Measurements from ENCODE around the gene FAM111A. TPM values are rescaled to one million over a fixed set of nuclear protein-coding genes. Genes with fewer than 3 reads are reported as not detected.
"Not testable (repeated sequence)": the region's sequence is repeated elsewhere in the genome, so short reads cannot be mapped to it uniquely, and the experiment has no call there.

Gene FAM111A
- total RNA-seq, 2 experiments from 2014 or later, result 87.9 to 135 TPM

DNA sequence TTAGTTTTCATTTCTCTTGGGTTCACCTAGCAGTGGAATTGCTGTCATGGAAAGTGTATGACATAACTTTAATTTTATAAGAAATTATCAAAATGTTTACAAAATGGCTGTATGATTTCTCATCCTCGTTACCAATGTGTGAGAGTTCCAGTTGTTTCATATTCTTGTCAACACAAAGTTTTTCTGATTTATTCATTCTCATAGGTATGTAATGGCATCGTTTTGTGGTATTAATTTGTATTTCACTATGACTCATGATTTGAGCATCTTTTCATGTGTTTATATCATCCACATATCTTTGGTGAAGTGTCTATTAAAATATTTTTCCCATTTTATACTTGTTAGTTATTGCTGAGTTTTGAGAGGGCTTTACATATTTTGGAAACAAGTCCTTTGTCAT lies 30.2 kb upstream of the FAM111A start:
- Mint-ChIP-seq H3K36me3 (ENCODE audit: low read depth) (peaks cover 78% of the 10 kb centered on the region), H3K4me1 (peaks cover 27% of the 10 kb centered on the region), H3K27ac (no peak overlapping the region), H3K4me3 (no peak overlapping the region), H3K27me3 (peaks cover 4% of the 10 kb centered on the region), H3K9me3 (ENCODE audit: low read depth) (peaks cover 3% of the 10 kb centered on the region)
- ATAC-seq (no peak), DNase-seq (no peak)
- intact Hi-C loops (cut with DNase I, micrococcal nuclease), result no loop called here
- CTCF ChIA-PET, result no interaction called here
- POLR2A ChIA-PET, result no interaction called here

- no peak for DNase-seq
- no peak overlapping the region for H3K4me3 Mint-ChIP-seq
- H3K27ac Mint-ChIP-seq, result no peak overlapping the region
- no peak for ATAC-seq
- intact Hi-C loops (cut with DNase I, micrococcal nuclease), result no loop called here
- peaks cover 83% of the 10 kb centered on the region for H3K36me3 Mint-ChIP-seq (ENCODE audit: low read depth)
- H3K4me1 Mint-ChIP-seq, result peaks cover 11% of the 10 kb centered on the region
- H3K9me3 Mint-ChIP-seq (ENCODE audit: low read depth), result peaks cover 19% of the 10 kb centered on the region
- ChIA-PET CTCF (interaction anchor here (0.5 kb wide), 1 partner anchor 284 kb away, joined by 3 read pairs; no protein-coding TSS in a partner anchor), POLR2A (no interaction called here)
- no peaks in the 10 kb centered on the region for H3K27me3 Mint-ChIP-seq
Observed at GRCh38 chr11:59114344-59114743, 28.3 kb upstream of the FAM111A start.

DNA sequence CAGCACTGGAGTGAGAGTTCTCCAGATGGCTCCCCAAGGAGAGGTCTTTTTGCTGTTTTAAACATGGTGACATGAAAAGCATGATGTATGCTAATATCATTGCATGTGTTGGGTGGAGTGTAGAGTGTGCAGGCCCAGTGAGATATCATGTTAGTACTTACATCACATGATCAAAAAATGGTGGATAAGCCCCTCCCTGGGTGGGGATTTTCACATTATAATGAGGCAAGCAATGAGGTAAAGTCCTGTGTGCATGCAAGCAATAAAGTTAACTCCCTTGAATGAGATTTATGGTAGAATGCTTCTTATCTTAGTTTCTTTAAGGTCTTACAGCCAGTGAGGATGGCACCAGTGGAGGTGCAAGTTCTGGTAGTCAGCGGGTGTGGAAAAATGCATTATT lies 27.1 kb upstream of the FAM111A start:
- peaks cover 19% of the 10 kb centered on the region for H3K9me3 Mint-ChIP-seq (ENCODE audit: low read depth)
- no peak overlapping the region for H3K27ac Mint-ChIP-seq
- H3K4me1 Mint-ChIP-seq, result peaks cover 6% of the 10 kb centered on the region
- POLR2A ChIA-PET, result no interaction called here
- no peak for DNase-seq
- H3K4me3 Mint-ChIP-seq, result no peak overlapping the region
- no peaks in the 10 kb centered on the region for H3K27me3 Mint-ChIP-seq
- CTCF ChIA-PET, result no interaction called here
- H3K36me3 Mint-ChIP-seq (ENCODE audit: low read depth), result peaks cover 75% of the 10 kb centered on the region
- intact Hi-C loops (cut with DNase I, micrococcal nuclease), result no loop called here
- no peak for ATAC-seq

DNA sequence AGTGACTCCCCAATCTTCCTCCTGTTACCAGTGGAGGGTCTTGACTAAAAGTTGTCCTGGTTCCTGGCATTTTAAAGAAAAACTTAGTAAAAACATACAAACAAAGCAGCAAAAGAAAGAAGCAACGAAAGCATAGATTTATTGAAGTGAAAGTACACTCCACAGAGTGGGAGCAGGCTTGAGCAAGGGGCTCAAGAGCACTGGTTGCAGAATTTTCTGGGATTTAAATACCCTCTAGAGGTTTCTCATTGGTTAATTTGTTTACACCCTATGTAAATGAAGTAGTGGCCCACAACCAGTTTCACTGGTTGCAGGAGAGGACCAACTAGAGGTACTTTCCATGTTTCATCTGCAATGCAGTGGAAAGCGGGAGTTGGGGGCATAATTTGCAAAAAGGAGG lies 24.9 kb upstream of the FAM111A start:
- DNase-seq (no peak), ATAC-seq (no peak)
- Mint-ChIP-seq H3K27me3 (no peaks in the 10 kb centered on the region), H3K9me3 (ENCODE audit: low read depth) (peaks cover 19% of the 10 kb centered on the region), H3K36me3 (ENCODE audit: low read depth) (peaks cover 63% of the 10 kb centered on the region), H3K27ac (no peak overlapping the region), H3K4me1 (no peaks in the 10 kb centered on the region), H3K4me3 (no peak overlapping the region)
- ChIA-PET CTCF (no interaction called here), POLR2A (no interaction called here)
- intact Hi-C loops (cut with DNase I, micrococcal nuclease), result no loop called here

DNA sequence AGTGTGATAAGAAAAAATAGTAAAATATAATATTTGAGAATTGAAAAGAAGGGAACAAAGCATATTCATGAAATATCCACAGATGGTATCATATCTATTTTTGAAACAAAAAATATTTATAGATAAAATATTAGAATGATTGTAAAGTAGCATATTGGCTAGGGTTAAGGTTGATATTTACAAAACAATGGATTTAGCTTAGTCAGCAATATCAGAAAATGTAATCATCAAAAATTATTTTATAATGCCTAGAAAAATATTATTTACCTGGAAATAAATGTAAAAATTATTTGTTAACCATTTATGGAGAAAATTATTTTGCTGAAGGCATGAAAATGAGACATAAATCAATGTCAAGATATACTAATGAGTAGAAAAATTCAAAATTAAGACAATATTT lies 22.8 kb upstream of the FAM111A start:
- Mint-ChIP-seq H3K27ac (no peak overlapping the region), H3K4me1 (no peaks in the 10 kb centered on the region), H3K27me3 (no peaks in the 10 kb centered on the region), H3K9me3 (ENCODE audit: low read depth) (peaks cover 19% of the 10 kb centered on the region), H3K4me3 (no peak overlapping the region), H3K36me3 (ENCODE audit: low read depth) (peaks cover 54% of the 10 kb centered on the region)
- ChIA-PET POLR2A (no interaction called here), CTCF (interaction anchor here (1.2 to 1.7 kb wide), 5 partner anchors 9 to 62 kb away, joined by 3 to 7 read pairs (median 4); no protein-coding TSS in a partner anchor)
- ATAC-seq (no peak), DNase-seq (no peak)
- intact Hi-C loops (cut with DNase I, micrococcal nuclease), result no loop called here

- intact Hi-C loops (cut with DNase I, micrococcal nuclease), result loop anchor here (1.0 to 5.0 kb wide), 4 partner anchors 22 to 179 kb away; no protein-coding TSS in a partner anchor
- Mint-ChIP-seq H3K4me3 (peak overlapping the region; percentile 11), H3K4me1 (peaks cover 5% of the 10 kb centered on the region), H3K27me3 (no peaks in the 10 kb centered on the region), H3K9me3 (ENCODE audit: low read depth) (peaks cover 9% of the 10 kb centered on the region), H3K36me3 (ENCODE audit: low read depth) (peaks cover 35% of the 10 kb centered on the region), H3K27ac (peak overlapping the region; percentile 61)
- ATAC-seq, result peak; percentile 100
- ChIA-PET POLR2A (no interaction called here), CTCF (interaction anchor here (0.6 to 3.0 kb wide), 45 partner anchors 8 to 556 kb away, joined by 3 to 42 read pairs (median 5); partner anchors contain the start of gene FAM111B)
- DNase-seq, result peak; percentile 93
Observed at GRCh38 chr11:59135648-59136461, 6.8 kb upstream of the FAM111A start.

- H3K4me3 Mint-ChIP-seq; ATAC-seq; H3K27ac Mint-ChIP-seq; DNase-seq; H3K9me3 Mint-ChIP-seq (ENCODE audit: low read depth); H3K27me3 Mint-ChIP-seq; POLR2A ChIA-PET: not testable (repeated sequence)
- H3K4me1 Mint-ChIP-seq, result peaks cover 12% of the 10 kb centered on the region
- intact Hi-C loops (cut with DNase I, micrococcal nuclease), result loop anchor here (1.0 to 5.0 kb wide), 4 partner anchors 22 to 179 kb away; no protein-coding TSS in a partner anchor
- H3K36me3 Mint-ChIP-seq (ENCODE audit: low read depth), result peaks cover 28% of the 10 kb centered on the region
- CTCF ChIA-PET, result interaction anchor here (0.6 to 3.0 kb wide), 32 partner anchors 8 to 484 kb away, joined by 3 to 42 read pairs (median 6); partner anchors contain the start of gene FAM111B
Observed at GRCh38 chr11:59136551-59136950, 6.1 kb upstream of the FAM111A start.

DNA sequence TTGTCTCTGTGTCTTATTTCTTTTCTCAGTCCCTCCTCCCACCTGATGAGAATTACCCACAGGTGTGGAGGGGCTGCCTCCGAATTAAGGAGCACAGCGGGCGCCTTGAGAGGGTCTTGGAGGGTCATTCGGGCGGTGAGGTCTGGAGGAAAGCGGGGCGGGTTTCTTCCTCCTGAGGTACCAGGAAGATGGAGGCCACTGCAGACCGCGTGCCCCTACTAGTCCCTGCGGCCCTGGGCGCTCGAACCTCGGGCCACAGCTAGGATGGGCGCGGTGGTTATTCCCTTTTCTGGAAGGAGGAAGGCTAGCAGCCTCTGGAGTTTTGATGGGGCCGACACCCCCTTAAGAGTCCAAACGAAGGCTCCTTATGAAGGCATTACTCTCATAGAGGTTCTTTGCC lies 5.5 kb upstream of the FAM111A start:
- Mint-ChIP-seq H3K4me3 (no peak overlapping the region), H3K36me3 (ENCODE audit: low read depth) (peaks cover 21% of the 10 kb centered on the region), H3K27ac (no peak overlapping the region), H3K9me3 (ENCODE audit: low read depth) (peaks cover 4% of the 10 kb centered on the region), H3K27me3 (no peaks in the 10 kb centered on the region), H3K4me1 (peaks cover 18% of the 10 kb centered on the region)
- intact Hi-C loops (cut with DNase I, micrococcal nuclease), result loop anchor here in 1 of 2 experiments (5.0 kb wide), 1 partner anchor 180 kb away; no protein-coding TSS in a partner anchor
- POLR2A ChIA-PET, result no interaction called here
- no peak for DNase-seq
- CTCF ChIA-PET, result interaction anchor here (0.5 to 2.1 kb wide), 4 partner anchors 21 to 485 kb away, joined by 3 to 5 read pairs (median 4); no protein-coding TSS in a partner anchor
- ATAC-seq, result no peak

DNA sequence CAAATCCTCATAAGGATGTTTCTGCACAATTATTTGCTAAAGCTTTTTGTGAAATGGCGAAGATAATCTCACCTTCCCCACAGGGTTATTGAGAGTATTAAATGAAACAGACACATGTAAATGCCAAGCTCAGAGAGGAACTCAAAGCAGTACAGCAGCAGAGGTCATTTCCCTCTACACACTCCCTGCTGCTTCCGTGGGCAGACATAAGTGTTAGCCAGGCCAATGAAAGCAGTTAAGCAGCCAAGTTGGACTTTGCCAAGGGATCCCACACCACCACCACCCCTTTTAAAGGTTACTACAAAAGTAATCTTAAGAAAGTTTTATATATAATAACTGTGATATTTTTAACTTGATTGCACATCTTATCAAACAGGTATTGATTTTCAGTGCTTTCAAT lies 4.0 kb upstream of the FAM111A start:
- Mint-ChIP-seq H3K4me3 (no peak overlapping the region), H3K27ac (no peak overlapping the region), H3K27me3 (no peaks in the 10 kb centered on the region), H3K36me3 (ENCODE audit: low read depth) (peaks cover 10% of the 10 kb centered on the region), H3K4me1 (peaks cover 23% of the 10 kb centered on the region), H3K9me3 (ENCODE audit: low read depth) (no peaks in the 10 kb centered on the region)
- intact Hi-C loops (cut with DNase I, micrococcal nuclease), result loop anchor here in 1 of 2 experiments (5.0 kb wide), 1 partner anchor 181 kb away; no protein-coding TSS in a partner anchor
- DNase-seq (no peak), ATAC-seq (no peak)
- POLR2A ChIA-PET, result no interaction called here
- CTCF ChIA-PET, result interaction anchor here (0.5 to 1.8 kb wide), 3 partner anchors 11 to 178 kb away, joined by 3 to 5 read pairs (median 4); no protein-coding TSS in a partner anchor

DNA sequence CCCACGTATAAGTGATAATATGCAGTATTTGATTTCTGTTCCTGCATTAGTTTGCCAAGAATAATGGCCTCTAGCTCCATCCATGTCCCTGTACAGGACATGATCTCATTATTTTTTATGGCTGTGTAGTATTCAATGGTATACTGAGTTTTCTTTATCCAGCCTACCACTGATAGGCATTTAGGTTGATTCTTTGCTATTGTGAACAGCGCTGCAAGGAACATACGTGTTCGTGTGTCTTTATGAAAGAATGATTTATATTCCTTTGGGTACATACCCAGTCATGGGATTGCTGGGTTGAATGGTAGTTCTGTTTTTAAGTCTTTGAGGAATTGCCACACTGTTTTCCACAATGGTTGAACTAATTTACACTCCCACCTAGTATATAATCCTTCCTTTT lies 1.5 kb upstream of the FAM111A start:
- no peak overlapping the region for H3K27ac Mint-ChIP-seq

DNA sequence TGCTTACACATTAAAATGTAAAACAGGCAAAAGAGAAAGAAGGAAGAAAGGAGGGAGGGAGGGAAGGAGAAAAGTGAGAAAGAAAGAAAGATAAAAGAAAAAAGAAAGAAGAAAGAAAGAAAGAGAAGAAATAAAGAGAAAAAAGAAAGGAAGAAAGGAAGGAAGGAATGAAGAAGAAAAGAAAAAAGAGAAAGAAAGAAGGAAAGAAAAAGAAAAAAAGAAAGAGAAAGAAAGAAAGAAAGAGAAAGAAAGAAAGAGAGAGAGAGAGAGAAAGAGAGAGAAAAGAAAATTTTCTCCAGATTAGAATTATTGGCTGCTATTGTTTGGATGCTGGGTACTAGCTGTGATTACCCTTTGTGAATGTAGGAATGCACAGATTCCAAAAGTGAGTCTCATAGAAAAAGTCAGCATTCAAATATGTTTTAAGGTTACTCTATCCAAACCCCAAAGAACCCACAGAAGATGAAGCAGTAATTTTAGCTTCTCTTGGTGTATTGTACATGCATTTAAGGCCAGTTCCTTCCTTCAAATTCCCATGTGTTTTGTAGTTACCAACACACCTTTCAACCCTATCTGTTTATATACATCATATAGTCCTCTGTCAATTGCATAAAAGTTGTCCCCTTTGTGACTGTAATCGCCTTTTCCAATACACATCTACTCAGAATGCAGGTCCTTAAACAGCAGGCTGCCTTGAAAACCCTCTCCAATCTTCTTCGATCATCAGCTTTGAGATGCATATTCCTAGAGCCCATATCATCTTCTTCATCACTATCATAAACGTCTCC lies 789 bp upstream of the FAM111A start:
- Mint-ChIP-seq H3K4me1 (peaks cover 40% of the 10 kb centered on the region), H3K4me3 (peak overlapping the region; percentile 91), H3K36me3 (ENCODE audit: low read depth) (peaks cover 23% of the 10 kb centered on the region), H3K27ac (peak overlapping the region; percentile 93), H3K9me3 (ENCODE audit: low read depth) (no peaks in the 10 kb centered on the region), H3K27me3 (no peaks in the 10 kb centered on the region)
- no peak for DNase-seq
- no peak for ATAC-seq
- intact Hi-C loops (cut with DNase I, micrococcal nuclease), result loop anchor here (1.0 to 5.0 kb wide), 9 partner anchors 17 to 1715 kb away; partner anchors contain the start of genes ZFP91 (in 2 of the 2), OSBP (in 1 of the 2), PATL1 (in 1 of the 2) and SLC43A3 (in 1 of the 2)
- ChIA-PET CTCF (interaction anchor here (0.6 to 9.6 kb wide), 7 partner anchors 10 to 1971 kb away, joined by 3 to 130 read pairs (median 4); no protein-coding TSS in a partner anchor), POLR2A (interaction anchor here (0.9 to 1.4 kb wide), 3 partner anchors 11 to 35 kb away, joined by 3 to 7 read pairs (median 4); partner anchors contain the start of gene FAM111B)

More for the DNA sequence above, 1.5 kb upstream of the FAM111A start:
- Mint-ChIP-seq H3K27me3 (no peaks in the 10 kb centered on the region), H3K36me3 (ENCODE audit: low read depth) (peaks cover 17% of the 10 kb centered on the region), H3K4me3 (peak overlapping the region; percentile 91), H3K9me3 (ENCODE audit: low read depth) (no peaks in the 10 kb centered on the region), H3K4me1 (peaks cover 33% of the 10 kb centered on the region)
- intact Hi-C loops (cut with DNase I, micrococcal nuclease), result loop anchor here in 1 of 2 experiments (5.0 kb wide), 5 partner anchors 411 to 1714 kb away; partner anchors contain the start of genes OSBP, SLC43A3 and ZDHHC5
- POLR2A ChIA-PET, result no interaction called here
- no peak for DNase-seq
- ATAC-seq, result no peak
- CTCF ChIA-PET, result interaction anchor here (1.1 to 9.6 kb wide), 4 partner anchors 12 to 89 kb away, joined by 3 to 130 read pairs (median 5); no protein-coding TSS in a partner anchor

Data from activated CD4-positive, alpha-beta T cell treated with anti-CD3 and anti-CD28 coated beads for 36 hours (primary cell).